Ishikawa (cell line): ENCODE data around the gene SPATA31C1.

Source experiments
- CEBPB ChIP-seq: IDR thresholded peaks from 2 replicates; pipeline ENCODE4 v1.6.1; 2012
- CREB1 ChIP-seq: IDR thresholded peaks from 2 replicates; pipeline ENCODE4 v1.6.1; 2012; ENCODE audit warnings: low read depth
- EGR1 ChIP-seq: IDR thresholded peaks from 2 replicates; pipeline ENCODE4 v1.6.1; 2012
- EP300 ChIP-seq: IDR thresholded peaks from 2 replicates; pipeline ENCODE4 v1.6.1; 2012; ENCODE audit warnings: borderline replicate concordance
- FOXM1 ChIP-seq: IDR thresholded peaks from 2 replicates; pipeline ENCODE4 v1.6.1; 2012; ENCODE audit warnings: low read depth, borderline replicate concordance
- MAX ChIP-seq: IDR thresholded peaks from 2 replicates; pipeline ENCODE4 v1.6.1; 2012
- NFIC ChIP-seq: IDR thresholded peaks from 2 replicates; pipeline ENCODE4 v1.6.1; 2012
- RAD21 ChIP-seq: IDR thresholded peaks from 2 replicates; pipeline ENCODE4 v1.6.1; 2012; ENCODE audit warnings: low read depth
- REST ChIP-seq: IDR thresholded peaks from 2 replicates; pipeline ENCODE4 v1.6.1; 2012; ENCODE audit warnings: low read depth, mild to moderate bottlenecking
- TAF1 ChIP-seq: IDR thresholded peaks from 2 replicates; pipeline ENCODE4 v1.6.1; 2012; ENCODE audit warnings: low read depth, mild to moderate bottlenecking
- TCF12 ChIP-seq: IDR thresholded peaks from 2 replicates; pipeline ENCODE4 v1.6.1; 2012; ENCODE audit warnings: low read depth
- TEAD4 ChIP-seq: IDR thresholded peaks from 2 replicates; pipeline ENCODE4 v1.6.1; 2012
- USF1 ChIP-seq: IDR thresholded peaks from 2 replicates; pipeline ENCODE4 v1.6.1; 2012
- YY1 ChIP-seq: IDR thresholded peaks from 2 replicates; pipeline ENCODE4 v1.6.1; 2012; ENCODE audit warnings: low read depth
- ZBTB7A ChIP-seq: IDR thresholded peaks from 2 replicates; pipeline ENCODE4 v1.6.1; 2012; ENCODE audit warnings: low read depth

The SPATA31C1 gene

GRCh38 chr9:87889065-87889881, 28.5 kb upstream of the SPATA31C1 start:
- TF ChIP-seq EGR1 (no peak), MAX (no peak), YY1 (no peak), TEAD4 (no peak), TCF12 (no peak), USF1 (no peak), RAD21 (no peak), REST (no peak), FOXM1 (no peak), NFIC (no peak)

- no peak for TF ChIP-seq CREB1
- TF ChIP-seq EGR1 = no peak
- TF ChIP-seq TEAD4 = no peak
- TF ChIP-seq EP300 = no peak
- TF ChIP-seq USF1 = no peak
- TF ChIP-seq NFIC = no peak
- TF ChIP-seq TCF12 = no peak
- no peak for TF ChIP-seq TAF1
- TF ChIP-seq FOXM1 = no peak
- no peak for TF ChIP-seq RAD21
- no peak for TF ChIP-seq YY1
- TF ChIP-seq REST = no peak
- TF ChIP-seq CEBPB = no peak
- TF ChIP-seq ZBTB7A = no peak
- TF ChIP-seq MAX = no peak
These were observed 27.9 kb upstream of the SPATA31C1 start for GRCh38 chr9:87889882-87890252.

GRCh38 chr9:87890837-87891236, 26.9 kb upstream of the SPATA31C1 start:
- TF ChIP-seq MAX = no peak
- TF ChIP-seq CREB1 = no peak
- no peak for TF ChIP-seq TAF1
- no peak for TF ChIP-seq NFIC
- TF ChIP-seq TCF12 = no peak
- no peak for TF ChIP-seq TEAD4
- TF ChIP-seq CEBPB = no peak
- TF ChIP-seq REST = no peak
- no peak for TF ChIP-seq RAD21
- TF ChIP-seq FOXM1 = no peak
- TF ChIP-seq USF1 = no peak
- TF ChIP-seq YY1 = no peak
- TF ChIP-seq ZBTB7A = no peak

GRCh38 chr9:87891754-87892153, 26.0 kb upstream of the SPATA31C1 start:
- TF ChIP-seq ZBTB7A (no peak), USF1 (no peak), FOXM1 (no peak), TAF1 (no peak), REST (no peak), YY1 (no peak), NFIC (no peak), RAD21 (no peak)
